NCI-H2227 (cell line): ENCODE data around the gene P3H3.

Experiments used
- DNase-seq: peaks from one replicate; lab custom pipeline; 2025; ENCODE audit not compliant: unreplicated experiment; lab: John Stamatoyannopoulos, UW

Gene P3H3

DNA sequence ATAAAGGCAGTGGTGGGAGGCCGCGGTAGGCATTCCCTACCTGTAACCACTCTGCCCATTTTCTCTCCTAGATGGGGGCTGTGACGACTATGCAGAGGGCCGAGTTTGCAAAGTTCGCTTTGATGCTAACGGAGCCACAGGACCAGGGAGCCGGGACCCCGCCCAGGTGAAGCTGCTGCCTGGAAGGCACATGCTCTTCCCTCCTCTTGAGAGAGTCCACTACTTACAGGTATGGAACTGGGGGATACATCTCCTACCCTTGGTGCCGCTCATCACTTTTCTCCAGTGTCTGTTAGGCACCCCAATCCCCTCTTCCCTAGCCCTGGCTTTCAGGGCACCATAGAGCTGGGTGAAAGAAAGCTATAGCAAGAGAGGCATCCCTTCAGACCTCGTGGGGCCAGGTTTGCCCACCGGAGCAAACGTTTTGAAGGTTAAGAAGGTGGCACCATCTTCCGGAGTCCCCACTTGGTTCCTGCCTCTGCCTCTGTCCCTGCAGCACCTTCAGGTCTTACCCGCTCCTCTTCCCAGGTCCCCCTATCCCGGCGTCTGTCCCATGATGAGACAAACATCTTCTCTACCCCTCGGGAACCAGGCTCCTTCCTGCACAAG lies 2.0 kb upstream of the P3H3 start:
- DNase-seq = no peak

GRCh38 chr12:6826734-6827436 lies 1.3 kb upstream of the P3H3 start:
- no peak for DNase-seq

DNA sequence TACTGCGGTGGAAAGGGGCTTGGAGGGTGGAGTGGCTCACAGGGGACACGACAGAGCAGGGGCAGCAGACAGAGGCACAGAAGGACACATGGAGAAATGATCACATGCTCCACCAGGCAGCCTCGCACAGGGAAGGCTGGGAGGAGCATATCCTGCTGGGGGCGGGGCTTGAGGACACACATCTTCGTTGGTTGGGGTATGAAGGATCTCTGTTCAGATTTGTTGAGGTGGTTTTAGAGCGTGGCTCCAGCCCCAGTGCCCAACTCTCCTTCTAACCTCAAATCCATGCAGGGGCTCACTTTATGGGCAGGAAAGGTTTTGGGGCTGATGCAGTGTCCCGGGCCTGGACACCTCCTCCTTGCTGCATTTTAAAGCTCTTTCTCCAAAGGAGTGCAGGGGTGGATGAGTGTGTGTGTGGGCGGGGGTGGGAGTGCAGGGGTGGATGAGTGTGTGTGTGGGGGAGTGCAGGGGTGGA lies 733 bp upstream of the P3H3 start:
- peak; percentile 87 for DNase-seq

GRCh38 chr12:6828781-6829535 lies 751 bp downstream of the P3H3 start:
- DNase-seq = peak; percentile 47

DNA sequence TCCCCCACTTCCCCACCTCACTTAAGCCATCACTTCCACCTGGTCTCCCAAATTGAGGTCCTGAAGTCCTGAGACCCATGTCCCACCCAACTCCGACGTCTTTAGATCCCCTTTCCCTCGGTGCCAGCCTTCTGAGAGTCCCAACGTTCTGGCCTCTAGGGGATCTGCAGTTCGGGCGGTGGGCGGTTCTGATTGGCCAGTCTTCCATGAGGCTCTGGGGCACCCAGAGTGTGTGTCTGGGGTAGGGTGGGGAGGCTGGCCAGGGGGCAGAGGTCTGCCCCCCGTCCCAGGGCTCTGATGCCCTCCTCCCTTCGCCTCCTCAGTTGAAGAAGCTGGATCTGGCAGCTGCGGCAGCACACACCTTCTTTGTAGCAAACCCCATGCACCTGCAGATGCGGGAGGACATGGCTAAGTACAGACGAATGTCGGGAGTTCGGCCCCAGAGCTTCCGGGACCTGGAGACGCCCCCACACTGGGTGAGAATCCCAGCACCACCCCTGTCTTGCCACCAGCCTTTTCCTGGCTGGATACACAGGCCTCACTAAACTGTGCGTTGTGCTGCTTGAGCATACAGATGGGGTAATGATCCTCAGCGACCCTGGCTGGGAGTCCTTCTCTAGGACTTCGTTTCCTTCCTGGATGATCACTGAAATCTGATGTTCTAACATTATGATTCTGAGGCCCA lies 1.5 kb downstream of the P3H3 start:
- peak; percentile 47 for DNase-seq

DNA sequence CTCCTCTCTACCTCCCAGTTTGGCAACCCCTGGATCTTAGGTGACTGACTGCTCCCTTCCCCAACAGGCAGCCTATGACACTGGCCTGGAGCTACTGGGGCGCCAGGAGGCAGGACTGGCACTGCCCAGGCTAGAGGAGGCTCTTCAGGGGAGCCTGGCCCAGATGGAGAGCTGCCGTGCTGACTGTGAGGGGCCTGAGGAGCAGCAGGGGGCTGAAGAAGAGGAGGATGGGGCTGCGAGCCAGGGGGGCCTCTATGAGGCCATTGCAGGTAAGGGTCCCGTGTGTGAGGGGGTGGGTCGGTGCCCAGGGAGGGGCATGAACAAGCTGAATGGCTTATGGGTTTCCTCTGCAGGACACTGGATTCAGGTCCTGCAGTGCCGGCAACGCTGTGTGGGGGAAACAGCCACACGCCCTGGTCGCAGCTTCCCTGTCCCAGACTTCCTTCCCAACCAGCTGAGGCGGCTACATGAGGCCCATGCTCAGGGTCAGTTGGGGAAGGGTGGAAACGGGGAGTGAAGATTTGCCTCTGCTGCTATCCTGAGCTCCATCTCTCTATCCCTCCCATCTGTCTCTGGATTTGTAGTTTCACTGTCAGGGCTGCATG lies 2.2 kb downstream of the P3H3 start:
- DNase-seq = no peak

DNA sequence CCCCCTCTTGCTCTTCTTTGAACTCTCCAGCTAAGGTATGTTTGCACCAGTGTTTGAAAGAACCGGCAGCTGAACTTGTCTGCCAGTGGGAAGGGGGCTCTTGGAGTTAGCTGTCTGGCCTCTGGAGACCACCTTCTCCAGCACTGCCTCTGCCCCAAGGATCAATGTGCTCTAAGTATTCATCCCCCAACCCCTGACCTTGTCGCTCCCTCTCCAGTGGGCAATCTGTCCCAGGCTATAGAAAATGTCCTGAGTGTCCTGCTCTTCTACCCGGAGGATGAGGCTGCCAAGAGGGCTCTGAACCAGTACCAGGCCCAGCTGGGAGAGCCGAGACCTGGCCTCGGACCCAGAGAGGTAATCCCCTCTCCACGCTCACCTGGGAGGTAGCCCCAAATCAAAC lies 2.8 kb downstream of the P3H3 start:
- DNase-seq = no peak

DNA sequence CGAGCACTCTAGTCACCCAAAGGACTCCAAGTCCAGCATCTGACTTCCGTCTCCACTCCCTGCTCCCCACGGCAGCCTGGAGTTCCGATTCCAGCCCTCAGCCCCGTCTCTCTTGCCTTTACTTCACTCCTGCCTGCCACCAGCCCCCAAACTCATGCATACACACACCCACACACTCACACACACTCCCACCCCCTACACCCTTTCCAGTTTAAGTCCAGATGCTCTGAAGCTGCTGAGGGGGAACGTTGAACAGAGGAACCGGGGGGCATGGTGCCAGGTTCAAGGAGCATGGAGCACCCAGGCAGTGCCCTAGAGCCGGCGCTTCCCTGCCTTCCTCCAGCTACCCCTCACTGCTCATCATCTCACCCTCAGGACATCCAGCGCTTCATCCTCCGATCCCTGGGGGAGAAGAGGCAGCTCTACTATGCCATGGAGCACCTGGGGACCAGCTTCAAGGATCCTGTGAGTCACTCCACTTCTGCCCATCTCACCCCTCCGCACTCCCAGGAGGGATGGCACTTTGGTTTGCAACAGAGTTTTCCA lies 3.3 kb downstream of the P3H3 start:
- DNase-seq = no peak

- no peak for DNase-seq
Measured at GRCh38 chr12:6832125-6832524, 3.9 kb downstream of the P3H3 start.

DNA sequence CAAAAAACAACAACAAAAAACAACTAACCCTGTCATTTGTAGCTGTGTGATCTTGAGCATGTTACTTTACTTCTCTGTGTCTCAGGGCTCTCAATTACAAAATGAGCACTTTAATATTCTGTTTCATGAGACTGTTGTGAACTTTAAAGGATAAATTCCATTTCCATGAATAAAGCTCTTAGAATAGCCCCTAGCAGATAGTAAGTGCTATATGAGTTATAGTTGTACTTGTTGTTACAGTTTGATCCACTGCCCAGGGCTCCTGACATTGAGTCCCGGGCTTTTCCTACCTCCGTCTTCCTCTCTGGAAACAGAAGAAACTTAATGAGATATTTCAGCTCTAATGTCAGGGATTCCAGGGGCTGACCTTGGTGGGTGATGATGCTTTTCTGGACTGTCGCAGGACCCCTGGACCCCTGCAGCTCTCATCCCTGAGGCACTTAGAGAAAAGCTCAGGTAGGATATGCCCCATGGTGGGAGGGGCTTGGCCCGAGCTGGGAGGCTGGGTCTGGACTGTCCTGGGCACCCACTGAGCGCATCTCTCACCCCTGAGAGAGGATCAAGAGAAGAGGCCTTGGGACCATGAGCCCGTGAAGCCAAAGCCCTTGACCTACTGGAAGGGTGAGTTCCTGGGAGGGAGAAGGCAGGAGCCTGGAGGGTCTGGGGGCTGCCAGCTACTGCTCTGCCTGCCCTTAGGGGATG lies 5.1 kb downstream of the P3H3 start:
- DNase-seq = no peak

GRCh38 chr12:6834254-6834653 lies 6.0 kb downstream of the P3H3 start:
- DNase-seq = no peak

- peak; percentile 36 for DNase-seq
Measured at GRCh38 chr12:6834873-6835272, 6.7 kb downstream of the P3H3 start.

DNA sequence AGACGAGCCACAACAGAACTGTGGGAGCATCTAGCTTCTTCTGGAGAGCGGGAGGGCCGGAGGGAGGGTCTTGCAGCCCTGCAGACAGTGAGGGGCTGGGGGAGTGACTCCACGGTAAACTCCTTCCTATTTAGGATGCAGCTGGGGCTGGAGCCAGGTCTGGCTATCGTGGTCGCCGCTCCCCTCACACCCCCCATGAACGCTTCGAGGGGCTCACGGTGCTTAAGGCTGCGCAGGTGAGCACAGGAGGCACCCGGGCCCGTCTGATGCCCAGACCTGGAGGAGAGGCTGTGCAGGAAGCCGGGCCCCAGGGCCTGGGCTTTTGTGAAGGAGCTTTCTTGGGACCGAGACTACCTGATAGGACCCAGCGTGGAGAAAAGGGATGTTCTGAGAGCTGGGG lies 8.6 kb downstream of the P3H3 start:
- no peak for DNase-seq

- DNase-seq = no peak
Measured at GRCh38 chr12:6837370-6838060, 9.3 kb downstream of the P3H3 start.

DNA sequence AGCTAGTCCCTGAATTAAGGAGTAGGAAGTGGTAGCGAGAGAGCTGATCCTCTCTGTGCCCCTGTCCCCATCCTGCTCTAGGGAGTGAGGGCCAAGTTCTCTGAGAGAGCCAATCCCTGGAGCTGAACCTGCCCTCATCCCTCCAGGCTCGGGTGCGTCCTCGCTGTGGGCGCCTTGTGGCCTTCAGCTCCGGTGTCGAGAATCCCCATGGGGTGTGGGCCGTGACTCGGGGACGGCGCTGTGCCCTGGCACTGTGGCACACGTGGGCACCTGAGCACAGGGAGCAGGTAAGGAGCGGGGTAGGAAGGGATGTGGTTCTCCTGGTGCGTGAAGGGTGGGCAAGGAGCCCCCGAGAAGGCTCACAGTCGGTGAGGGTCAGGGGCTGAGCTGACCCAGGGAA lies 10.6 kb downstream of the P3H3 start:
- DNase-seq = no peak

- peak; percentile 75 for DNase-seq
Measured at GRCh38 chr12:6839482-6840201, 11.4 kb downstream of the P3H3 start.

GRCh38 chr12:6840330-6840729 lies 12.1 kb downstream of the P3H3 start:
- DNase-seq = no peak

- DNase-seq = peak; percentile 16
Measured at GRCh38 chr12:6840761-6841515, 12.7 kb downstream of the P3H3 start, which contains the start of gene GNB3. Gene GNB3 (plus strand): TSS chr12:6840925. CDS start chr12:6841288, 363 bp downstream.
